ENCODE data around the gene EIF4G3.

Gene EIF4G3

GRCh38 chr1:21126324-21126723 is 50.4 kb downstream of the EIF4G3 start:
- DNase-seq (ENCODE audit: low spot score): no peak
- no peak overlapping the region for H3K27ac ChIP-seq
- TF ChIP-seq CTCF (conservative IDR thresholded peaks at IDR 0.05; ENCODE audit: low read depth): no peak
- POLR2A ChIA-PET (ENCODE audit: low non-redundant PET): no interaction called here
- CTCF ChIA-PET: no interaction called here

- peak; percentile 14 for DNase-seq (ENCODE audit: low spot score)
- ChIA-PET CTCF (no interaction called here), POLR2A (ENCODE audit: low non-redundant PET) (no interaction called here)
- TF ChIP-seq CTCF (conservative IDR thresholded peaks at IDR 0.05; ENCODE audit: low read depth): no peak
- H3K27ac ChIP-seq: no peak overlapping the region
These were observed 51.9 kb downstream of the EIF4G3 start for GRCh38 chr1:21124846-21125245.

- POLR2A ChIA-PET (ENCODE audit: low non-redundant PET): no interaction called here
These were observed 53.3 kb downstream of the EIF4G3 start for GRCh38 chr1:21123287-21123948.

GRCh38 chr1:21121764-21122471 is 54.8 kb downstream of the EIF4G3 start:
- no peak for DNase-seq (ENCODE audit: low spot score)
- TF ChIP-seq CTCF (conservative IDR thresholded peaks at IDR 0.05; ENCODE audit: low read depth): no peak
- ChIA-PET POLR2A (ENCODE audit: low non-redundant PET) (no interaction called here), CTCF (interaction anchor here (0.5 to 0.6 kb wide), 2 partner anchors 73 to 110 kb away, joined by 3 read pairs; no protein-coding TSS in a partner anchor)
- H3K27ac ChIP-seq: no peak overlapping the region

More at GRCh38 chr1:21123287-21123948, 53.3 kb downstream of the EIF4G3 start:
- no peak overlapping the region for H3K27ac ChIP-seq
- CTCF ChIA-PET: no interaction called here
- TF ChIP-seq CTCF (conservative IDR thresholded peaks at IDR 0.05; ENCODE audit: low read depth): no peak
- no peak for DNase-seq (ENCODE audit: low spot score)

GRCh38 chr1:21118167-21118566 is 58.5 kb downstream of the EIF4G3 start:
- no peak for TF ChIP-seq CTCF (conservative IDR thresholded peaks at IDR 0.05; ENCODE audit: low read depth)
- no peak for DNase-seq (ENCODE audit: low spot score)
- ChIA-PET CTCF (no interaction called here), POLR2A (ENCODE audit: low non-redundant PET) (no interaction called here)
- no peak overlapping the region for H3K27ac ChIP-seq

- TF ChIP-seq CTCF (conservative IDR thresholded peaks at IDR 0.05; ENCODE audit: low read depth): no peak
- no peak for DNase-seq (ENCODE audit: low spot score)
- ChIA-PET POLR2A (ENCODE audit: low non-redundant PET) (no interaction called here), CTCF (no interaction called here)
- no peak overlapping the region for H3K27ac ChIP-seq
These were observed 59.1 kb downstream of the EIF4G3 start for GRCh38 chr1:21117597-21118001.
